HK-2 (cell line): ENCODE results near the gene TSPEAR.
A peak's percentile ranks its signal among the peaks of the same experiment; 100 is the strongest.

Experiments used
- DNase-seq: peaks from one replicate; pipeline ENCODE4 v3.0.0-alpha.2; 2018; ENCODE audit not compliant: unreplicated experiment

TSPEAR gene

DNA sequence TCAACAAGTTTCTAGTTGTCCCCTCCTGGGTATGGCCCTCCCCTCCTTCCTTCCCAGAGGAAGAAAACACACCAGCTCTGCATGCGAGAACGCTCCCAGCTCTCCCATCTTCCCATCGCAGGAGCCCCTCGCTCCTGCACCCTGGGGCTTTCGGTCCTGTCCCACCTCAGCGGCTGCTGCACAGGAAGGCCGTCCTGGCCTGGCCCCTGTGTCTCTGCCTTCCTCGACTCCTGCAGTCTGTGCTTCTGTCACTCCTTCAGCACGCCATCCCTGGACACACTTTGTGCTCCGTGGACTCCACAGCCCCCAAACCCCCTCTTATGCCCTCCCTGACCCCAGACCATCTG, 194.6 kb downstream of the TSPEAR start:
- DNase-seq, result no peak

GRCh38 chr21:44516342-44516741, 195.0 kb downstream of the TSPEAR start:
- DNase-seq, result no peak

GRCh38 chr21:44515359-44516165, 195.8 kb downstream of the TSPEAR start:
- DNase-seq, result no peak

DNA sequence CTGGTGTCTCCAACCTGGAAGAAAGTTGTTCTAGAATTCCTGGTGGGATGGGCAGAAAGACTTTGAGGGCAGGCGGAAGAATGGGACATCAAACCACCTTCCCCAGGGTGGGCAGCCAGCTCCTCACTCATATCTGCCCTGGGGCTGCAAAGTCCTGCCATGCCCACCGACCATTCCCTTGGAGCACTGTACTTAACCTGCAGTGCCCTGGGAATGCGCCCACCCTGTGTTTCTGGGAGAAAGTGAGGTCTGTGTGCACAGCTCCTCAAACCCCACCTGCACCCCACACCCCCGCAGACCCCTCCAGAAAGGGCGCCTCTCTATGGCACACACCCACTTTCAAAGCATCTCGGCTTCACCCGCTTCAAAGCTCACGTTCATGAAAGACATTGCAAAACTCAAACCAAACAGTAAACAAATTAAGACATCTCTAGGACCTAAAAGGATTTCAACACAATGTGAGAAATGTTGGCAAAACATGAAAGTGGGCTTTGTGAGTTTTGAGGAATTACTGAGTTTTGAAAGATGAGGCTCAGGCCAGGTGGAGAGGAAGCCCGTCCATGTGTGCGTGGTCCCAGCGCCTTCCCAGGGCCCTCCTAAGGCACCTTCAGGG, 196.5 kb downstream of the TSPEAR start:
- no peak for DNase-seq

DNA sequence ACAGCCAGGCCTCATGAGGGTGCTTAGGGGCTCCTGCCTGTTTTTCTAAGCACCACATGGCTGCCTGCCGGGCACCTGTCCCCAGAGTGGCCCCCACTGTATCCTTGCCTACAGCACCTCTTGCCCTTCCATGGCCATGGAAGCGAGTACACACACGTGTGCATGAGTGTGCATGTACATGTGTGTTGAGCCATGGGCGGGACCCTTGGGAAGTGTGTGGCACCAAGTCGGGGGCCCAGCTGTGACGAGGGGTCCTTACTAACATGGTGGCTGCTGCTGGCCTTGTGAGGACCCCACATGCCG, 197.2 kb downstream of the TSPEAR start:
- DNase-seq, result no peak

GRCh38 chr21:44513389-44514217, 197.8 kb downstream of the TSPEAR start:
- no peak for DNase-seq

GRCh38 chr21:44512496-44513388, 198.6 kb downstream of the TSPEAR start:
- DNase-seq, result no peak

- DNase-seq, result no peak
Measured at GRCh38 chr21:44511938-44512275, 199.5 kb downstream of the TSPEAR start.

- no peak for DNase-seq
Measured at GRCh38 chr21:44511219-44511937, 200.0 kb downstream of the TSPEAR start.

DNA sequence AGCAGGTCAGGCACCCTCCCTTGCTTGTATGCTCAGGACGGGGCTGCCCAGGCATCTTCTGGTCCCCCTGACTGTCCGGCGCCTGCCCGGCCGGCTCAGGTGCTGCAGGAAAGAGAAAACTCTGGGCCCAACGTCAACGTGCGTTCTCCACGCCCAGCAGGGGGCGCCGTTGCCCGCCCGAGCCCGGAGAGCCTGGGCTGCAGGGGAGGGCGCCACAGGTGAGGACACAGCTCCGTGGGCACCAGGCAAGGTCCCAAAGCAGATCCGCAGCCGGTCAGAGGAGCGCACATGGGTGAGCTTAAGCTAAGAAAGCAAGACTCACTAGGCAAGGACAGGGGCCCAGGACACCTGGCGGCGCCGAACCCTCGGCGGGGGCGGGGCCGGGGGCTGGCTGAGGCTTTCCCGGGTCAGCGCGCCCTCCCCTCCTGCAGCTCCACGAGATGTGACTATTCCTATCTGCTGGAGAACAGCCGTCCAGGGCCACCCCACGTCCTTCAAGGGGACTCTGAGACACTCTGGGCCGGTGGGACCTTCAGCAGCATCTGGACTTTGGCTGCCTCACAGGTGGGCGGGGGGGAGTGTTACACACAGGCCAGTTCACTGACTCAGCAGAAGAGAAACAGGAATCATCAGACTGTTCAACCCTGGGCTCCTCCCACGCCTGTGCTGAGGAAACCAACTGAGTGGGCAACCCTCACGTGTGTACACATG, 200.7 kb downstream of the TSPEAR start:
- DNase-seq, result peak; percentile 55

DNA sequence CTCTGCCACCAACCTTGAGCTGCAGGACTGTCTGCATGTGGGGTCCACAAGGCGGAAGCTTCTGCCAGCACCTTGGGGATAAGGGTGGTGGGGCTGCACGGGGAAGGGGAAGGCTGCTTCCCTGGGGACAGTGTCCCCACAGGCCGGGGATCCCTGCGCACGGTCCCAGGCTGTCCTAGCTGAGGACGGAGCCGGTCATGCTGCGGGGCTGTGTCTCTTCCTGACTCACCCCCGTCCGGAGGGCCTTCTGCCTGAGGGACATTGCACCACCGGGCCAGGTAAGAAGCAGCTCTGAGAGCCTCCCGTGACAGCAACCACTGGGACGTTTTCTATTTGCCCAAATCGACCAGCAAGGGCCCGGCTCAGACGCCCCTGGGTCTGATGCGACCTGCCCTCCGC, 201.3 kb downstream of the TSPEAR start:
- no peak for DNase-seq

DNA sequence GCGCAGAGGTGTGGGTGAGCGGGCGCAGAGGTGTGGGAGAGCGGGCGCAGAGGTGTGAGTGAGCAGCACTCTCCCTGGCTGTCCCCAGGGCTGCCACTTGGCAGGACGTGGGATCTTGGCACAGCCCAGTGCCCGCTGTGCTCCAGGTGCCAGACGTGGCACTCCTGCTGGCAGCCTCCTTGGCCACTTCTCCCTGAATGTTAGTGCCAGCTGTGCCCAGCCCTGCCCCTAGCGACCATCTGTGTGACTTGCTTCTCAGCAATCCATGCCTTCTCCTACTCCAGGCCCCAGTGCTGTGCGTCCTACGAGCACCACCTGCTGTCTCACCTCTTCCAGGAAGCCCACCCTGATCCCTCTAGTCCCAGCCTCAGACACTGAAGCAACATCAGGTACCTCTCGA, 201.8 kb downstream of the TSPEAR start:
- DNase-seq, result peak; percentile 6

DNA sequence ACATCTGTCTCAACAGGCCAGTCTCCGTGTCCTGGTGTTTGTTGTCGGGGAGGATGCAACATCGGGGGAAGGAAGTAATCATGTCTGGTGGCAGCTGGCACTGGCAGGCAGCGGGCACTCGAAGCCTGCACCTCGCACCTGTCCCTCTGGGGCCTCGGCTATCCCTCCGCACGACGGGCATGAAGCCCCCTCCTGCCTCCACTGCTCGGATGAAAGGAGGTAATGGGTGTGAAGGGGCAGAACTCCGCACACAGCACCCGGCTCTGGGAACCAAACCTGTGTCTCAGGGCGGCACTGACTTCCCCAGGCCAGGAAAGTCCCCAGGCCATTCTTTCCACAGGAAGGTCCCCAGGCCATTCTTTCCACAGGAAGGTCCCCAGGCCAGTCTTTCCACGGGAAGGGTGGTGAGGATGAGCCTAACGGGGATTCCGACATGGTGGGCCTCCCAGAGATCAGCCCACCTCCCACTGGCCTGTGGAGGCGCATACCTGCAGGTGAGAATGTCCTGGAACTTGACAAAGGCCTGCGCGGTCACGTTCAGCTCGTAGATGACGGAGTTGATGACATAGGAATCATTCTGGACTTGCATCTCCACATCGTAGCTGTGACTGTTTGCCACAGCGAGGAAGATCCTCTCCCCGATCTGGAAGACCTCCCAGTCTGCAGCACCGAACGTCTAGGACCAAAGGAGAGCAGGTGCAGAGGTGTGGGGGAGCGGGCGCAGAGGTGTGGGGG, 202.5 kb downstream of the TSPEAR start:
- DNase-seq, result no peak

DNA sequence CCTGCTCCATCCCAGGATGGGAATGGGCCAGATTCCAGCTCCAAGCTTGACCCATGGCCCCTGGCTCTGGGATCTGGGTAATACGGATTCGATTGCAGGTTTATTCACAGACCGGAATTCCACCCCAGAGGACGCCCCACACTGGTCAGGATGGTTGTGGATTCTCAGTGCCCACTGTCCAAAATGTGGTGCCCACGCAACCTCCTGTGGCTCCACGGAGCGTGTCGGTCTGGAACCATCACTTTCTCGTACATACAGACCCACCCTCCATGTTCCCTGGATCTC, 203.0 kb downstream of the TSPEAR start:
- no peak for DNase-seq

- DNase-seq, result no peak
Measured at GRCh38 chr21:44507673-44508425, 203.5 kb downstream of the TSPEAR start.

DNA sequence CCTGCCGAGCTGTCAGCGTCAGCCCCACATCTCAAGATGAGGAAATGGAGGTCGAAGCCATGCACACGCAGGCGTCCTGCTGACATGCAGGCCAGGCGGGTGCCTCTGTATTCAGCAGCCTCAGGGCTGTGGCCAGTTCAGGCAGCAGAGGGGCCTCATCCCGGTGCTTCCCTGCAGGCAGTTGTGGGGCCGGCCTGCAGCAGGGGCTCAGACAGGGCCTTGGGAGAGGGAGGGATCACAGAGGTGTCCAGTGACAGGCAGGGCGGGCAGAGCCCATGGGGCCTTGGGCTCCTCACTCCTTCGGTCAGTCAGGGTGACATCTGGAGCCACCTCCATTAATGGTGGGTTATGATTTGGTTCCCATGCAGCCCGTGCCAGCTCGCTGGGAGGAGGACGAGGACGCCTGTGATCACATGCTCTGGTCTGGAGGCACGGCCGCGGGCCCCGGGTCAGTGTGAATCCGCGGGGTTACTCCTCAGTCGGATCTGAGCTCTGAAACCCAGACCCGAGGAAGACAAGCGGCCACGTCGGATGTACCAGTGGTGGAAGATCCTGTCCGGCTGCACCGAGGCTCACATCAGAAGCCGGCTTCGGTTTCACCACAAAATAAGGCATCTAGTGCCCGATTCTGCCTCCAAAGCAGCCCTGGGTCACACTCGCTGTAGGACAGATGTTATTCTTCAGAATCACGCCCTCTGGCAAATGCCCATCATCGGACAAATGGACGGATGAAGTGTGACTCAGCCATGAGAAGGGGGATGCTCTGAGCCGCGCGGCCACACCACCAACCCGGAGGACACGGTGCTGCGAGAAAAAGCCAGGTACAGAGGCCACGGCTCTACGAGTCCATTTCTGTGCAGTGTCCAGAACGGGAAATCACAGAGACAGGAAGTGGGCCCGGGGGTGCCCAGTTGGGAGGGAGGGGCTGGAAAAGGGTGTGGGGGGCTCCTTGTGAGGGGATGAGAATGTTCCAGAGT, 204.8 kb downstream of the TSPEAR start:
- DNase-seq, result no peak

GRCh38 chr21:44505673-44506278, 205.6 kb downstream of the TSPEAR start:
- DNase-seq, result no peak

DNA sequence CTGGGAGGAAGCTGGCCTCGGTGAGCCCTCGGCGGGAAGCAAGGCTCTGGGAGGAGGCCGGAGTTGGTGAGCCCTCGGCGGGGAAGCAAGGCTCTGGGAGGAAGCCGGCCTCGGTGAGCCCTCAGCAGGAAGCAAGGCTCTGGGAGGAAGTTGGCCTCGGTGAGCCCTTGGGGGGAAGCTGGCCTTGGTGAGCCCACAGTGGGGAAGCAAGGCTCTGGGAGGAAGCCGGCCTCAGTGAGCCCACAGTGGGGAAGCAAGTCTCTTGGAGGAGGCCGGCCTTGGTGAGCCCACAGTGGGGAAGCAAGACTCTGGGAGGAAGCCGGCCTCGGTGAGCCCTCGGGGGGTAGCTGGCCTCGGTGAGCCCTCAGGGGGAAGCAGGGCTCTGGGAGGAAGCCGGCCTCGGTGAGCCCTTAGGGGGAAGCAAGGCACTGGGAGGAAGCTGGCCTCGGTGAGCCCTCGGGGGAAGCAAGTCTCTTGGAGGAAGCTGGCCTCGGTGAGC, 207.4 kb downstream of the TSPEAR start:
- no peak for DNase-seq
